ENCODE measurements around the gene MT1G.
A peak's percentile ranks its signal among the peaks of the same experiment; 100 is the strongest.

Gene MT1G

GRCh38 chr16:56691885-56692284, 24.0 kb upstream of the MT1G start:
- Mint-ChIP-seq H3K27me3 (no peaks in the 10 kb centered on the region), H3K36me3 (no peaks in the 10 kb centered on the region), H3K4me1 (no peaks in the 10 kb centered on the region), H3K4me3 (no peak overlapping the region), H3K9me3 (no peaks in the 10 kb centered on the region), H3K27ac (no peak overlapping the region)

GRCh38 chr16:56690420-56691122, 22.7 kb upstream of the MT1G start:
- no peaks in the 10 kb centered on the region for H3K4me1 Mint-ChIP-seq
- peaks cover 3% of the 10 kb centered on the region for H3K36me3 Mint-ChIP-seq
- no peaks in the 10 kb centered on the region for H3K9me3 Mint-ChIP-seq
- no peaks in the 10 kb centered on the region for H3K27me3 Mint-ChIP-seq
- H3K27ac Mint-ChIP-seq, result peak overlapping the region; percentile 6
- H3K4me3 Mint-ChIP-seq, result no peak overlapping the region

DNA sequence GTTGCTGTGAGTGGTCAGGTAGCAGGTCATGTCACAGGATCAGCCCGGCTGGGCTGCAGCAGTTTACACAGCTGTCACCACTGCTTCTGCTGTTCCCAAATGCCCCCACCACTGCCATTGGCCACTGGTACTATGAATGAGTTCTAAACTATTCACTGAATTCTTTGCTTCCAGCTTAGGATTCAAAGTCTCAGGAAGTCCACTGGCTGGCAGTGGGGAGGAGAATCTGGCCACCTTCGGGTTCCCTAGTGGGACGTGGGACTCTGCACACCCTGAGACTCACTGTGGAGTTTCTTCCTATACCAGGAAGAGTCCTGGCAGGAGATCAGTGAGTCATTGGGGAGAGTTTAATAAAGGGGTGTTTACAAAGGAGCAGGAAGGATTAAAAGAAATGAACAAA, 21.3 kb upstream of the MT1G start:
- Mint-ChIP-seq H3K36me3 (peaks cover 6% of the 10 kb centered on the region), H3K27me3 (no peaks in the 10 kb centered on the region), H3K4me3 (no peak overlapping the region), H3K9me3 (no peaks in the 10 kb centered on the region), H3K27ac (no peak overlapping the region), H3K4me1 (peaks cover 3% of the 10 kb centered on the region)

DNA sequence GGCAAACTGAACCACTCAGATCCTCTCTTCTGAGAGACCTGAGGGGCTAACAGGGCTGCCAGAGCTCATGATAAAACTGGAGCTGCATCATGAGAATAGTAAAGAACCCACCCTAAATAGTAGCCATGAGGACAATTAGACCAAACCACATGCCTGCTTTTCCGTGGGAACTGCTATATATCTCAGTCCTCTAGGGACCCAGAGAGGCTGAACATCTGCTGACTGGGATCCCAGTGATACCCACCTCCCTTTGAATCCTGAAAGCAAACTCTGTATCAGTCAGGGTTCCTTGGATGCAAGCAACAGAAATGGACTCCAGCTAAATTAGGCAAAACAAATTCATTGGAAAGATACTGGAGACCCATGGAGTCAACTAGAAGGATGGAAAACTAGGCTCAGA, 20.9 kb upstream of the MT1G start:
- Mint-ChIP-seq H3K4me1 (peaks cover 7% of the 10 kb centered on the region), H3K4me3 (no peak overlapping the region), H3K27me3 (no peaks in the 10 kb centered on the region), H3K36me3 (peaks cover 6% of the 10 kb centered on the region), H3K9me3 (no peaks in the 10 kb centered on the region), H3K27ac (no peak overlapping the region)

DNA sequence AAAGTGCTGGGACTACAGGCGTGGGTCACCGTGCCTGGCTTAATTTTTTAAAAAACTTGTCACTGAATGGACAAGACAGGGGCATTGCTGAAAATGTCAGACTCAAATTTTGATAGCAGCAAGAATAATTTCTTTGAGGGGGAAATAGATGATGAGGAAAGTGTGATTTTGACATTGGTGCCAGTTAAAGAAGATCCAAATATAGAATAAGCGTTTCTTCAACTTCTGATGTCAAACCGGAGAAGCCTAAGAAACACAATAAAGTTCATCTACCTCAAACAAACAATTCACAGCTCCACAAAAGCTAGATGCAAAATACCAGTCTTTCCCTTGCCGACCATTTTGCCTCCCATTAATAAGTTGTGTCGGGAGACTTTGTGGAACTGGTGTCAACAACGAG, 18.9 kb upstream of the MT1G start:
- Mint-ChIP-seq H3K9me3 (no peaks in the 10 kb centered on the region), H3K36me3 (peaks cover 6% of the 10 kb centered on the region), H3K4me3 (no peak overlapping the region), H3K27me3 (no peaks in the 10 kb centered on the region), H3K4me1 (peaks cover 15% of the 10 kb centered on the region), H3K27ac (no peak overlapping the region)

- H3K4me3 Mint-ChIP-seq, result no peak overlapping the region
- peaks cover 6% of the 10 kb centered on the region for H3K36me3 Mint-ChIP-seq
- no peak overlapping the region for H3K27ac Mint-ChIP-seq
These were observed 17.2 kb upstream of the MT1G start for GRCh38 chr16:56684926-56685590.

DNA sequence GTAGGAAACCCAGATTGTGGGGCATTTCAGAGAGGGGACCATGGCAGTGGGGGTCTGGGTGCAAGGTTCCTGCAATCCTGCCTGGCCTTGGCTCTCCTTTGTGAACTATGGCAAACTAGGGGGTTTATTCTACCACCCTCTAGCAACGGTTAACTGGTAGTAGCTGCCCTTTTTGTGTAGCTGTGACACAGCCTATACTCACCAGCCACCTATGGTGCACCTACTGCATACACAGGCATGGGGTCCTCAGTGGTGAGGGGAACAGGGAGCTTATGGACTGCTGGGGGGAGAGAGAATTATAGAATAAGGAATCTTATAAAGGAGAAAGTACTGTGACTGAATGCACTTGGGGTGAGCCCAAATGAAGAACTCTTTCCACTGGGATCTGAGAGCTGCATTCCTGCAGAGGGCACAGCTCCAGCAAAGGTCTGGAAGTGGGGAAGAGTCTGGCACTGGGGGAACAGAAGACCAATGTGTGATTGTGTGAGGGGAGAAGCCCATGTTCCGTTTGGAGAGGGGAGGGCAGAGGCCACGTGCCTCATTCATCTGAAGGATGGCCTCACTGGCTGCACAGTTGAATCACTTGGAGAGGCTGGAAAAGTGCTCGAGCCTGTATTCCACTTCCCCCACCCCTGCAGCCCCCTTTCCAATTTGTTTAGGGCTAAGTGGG, 16.5 kb upstream of the MT1G start:
- Mint-ChIP-seq H3K27ac (no peak overlapping the region), H3K4me1 (peaks cover 21% of the 10 kb centered on the region), H3K27me3 (no peaks in the 10 kb centered on the region), H3K9me3 (no peaks in the 10 kb centered on the region), H3K4me3 (peak overlapping the region; percentile 97), H3K36me3 (peaks cover 6% of the 10 kb centered on the region)

More at GRCh38 chr16:56684926-56685590, 17.2 kb upstream of the MT1G start:
- H3K9me3 Mint-ChIP-seq, result no peaks in the 10 kb centered on the region
- H3K4me1 Mint-ChIP-seq, result peaks cover 21% of the 10 kb centered on the region
- H3K27me3 Mint-ChIP-seq, result no peaks in the 10 kb centered on the region

DNA sequence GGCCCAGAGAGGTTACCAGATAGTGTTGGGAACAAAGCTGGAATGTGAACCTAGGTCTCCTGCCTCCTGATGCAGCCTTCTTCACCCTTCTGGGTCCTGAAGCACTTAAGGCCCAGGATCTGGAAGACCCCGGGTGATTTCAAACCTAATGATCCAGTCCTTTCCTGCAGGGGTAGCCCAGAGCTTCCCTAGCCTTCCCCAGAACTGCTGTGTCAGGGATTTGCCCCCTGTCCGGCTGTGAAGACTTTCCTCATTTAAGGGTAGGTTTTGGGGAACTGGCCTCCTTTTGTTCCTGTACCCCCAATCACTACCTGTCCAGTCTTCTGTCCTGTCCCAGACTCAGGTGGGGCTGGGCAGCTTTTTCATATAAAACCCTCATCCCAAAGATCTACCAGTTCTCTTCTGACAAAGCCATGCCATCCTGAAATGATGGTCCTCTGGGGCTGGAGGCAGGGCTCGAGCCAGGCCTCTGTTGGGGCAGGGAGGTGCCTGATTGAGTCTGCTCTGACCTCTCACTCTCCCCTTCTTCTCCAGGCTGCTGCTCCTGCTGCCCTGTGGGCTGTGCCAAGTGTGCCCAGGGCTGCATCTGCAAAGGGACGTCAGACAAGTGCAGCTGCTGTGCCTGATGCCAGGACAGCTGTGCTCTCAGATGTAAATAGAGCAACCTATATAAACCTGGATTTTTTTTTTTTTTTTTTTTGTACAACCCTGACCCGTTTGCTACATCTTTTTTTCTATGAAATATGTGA, 15.7 kb upstream of the MT1G start:
- Mint-ChIP-seq H3K27ac (no peak overlapping the region), H3K4me1 (peaks cover 21% of the 10 kb centered on the region), H3K4me3 (peak overlapping the region; percentile 97), H3K36me3 (peaks cover 6% of the 10 kb centered on the region), H3K9me3 (no peaks in the 10 kb centered on the region), H3K27me3 (no peaks in the 10 kb centered on the region)

DNA sequence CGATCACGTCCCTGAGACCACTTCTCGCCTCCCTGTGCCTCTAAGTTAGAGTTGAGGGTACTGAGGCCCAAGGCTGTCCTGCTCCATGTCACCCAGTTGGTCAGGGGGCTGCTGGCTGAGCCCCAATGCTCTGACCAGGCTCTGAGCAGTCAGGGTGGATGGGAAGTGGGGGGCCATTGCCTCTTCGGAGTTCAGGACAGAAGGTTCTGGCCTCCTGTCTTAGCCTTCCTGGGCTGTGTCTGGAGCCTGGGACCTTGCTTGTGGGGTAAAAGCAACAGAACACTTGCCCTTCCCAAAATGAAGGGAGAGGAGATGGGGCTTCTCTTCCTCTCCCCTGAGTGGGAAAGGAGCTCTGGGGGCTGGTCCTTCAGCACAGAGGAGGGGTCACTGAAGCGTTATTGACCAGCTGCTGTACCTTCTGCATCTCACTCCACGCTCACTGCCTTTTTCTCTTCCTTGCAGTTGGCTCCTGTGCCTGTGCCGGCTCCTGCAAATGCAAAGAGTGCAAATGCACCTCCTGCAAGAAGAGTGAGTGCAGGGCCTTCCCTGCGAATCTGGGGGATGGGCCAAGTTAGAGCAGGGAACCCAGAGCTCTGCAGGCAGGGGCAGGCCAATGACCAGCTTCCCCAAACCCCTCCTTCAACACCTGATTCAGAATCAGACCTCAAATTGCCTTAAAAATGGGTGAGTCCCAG, 15.0 kb upstream of the MT1G start:
- Mint-ChIP-seq H3K27me3 (no peaks in the 10 kb centered on the region), H3K27ac (peak overlapping the region; percentile 94), H3K4me1 (peaks cover 21% of the 10 kb centered on the region), H3K4me3 (peak overlapping the region; percentile 97), H3K36me3 (peaks cover 6% of the 10 kb centered on the region), H3K9me3 (no peaks in the 10 kb centered on the region)

DNA sequence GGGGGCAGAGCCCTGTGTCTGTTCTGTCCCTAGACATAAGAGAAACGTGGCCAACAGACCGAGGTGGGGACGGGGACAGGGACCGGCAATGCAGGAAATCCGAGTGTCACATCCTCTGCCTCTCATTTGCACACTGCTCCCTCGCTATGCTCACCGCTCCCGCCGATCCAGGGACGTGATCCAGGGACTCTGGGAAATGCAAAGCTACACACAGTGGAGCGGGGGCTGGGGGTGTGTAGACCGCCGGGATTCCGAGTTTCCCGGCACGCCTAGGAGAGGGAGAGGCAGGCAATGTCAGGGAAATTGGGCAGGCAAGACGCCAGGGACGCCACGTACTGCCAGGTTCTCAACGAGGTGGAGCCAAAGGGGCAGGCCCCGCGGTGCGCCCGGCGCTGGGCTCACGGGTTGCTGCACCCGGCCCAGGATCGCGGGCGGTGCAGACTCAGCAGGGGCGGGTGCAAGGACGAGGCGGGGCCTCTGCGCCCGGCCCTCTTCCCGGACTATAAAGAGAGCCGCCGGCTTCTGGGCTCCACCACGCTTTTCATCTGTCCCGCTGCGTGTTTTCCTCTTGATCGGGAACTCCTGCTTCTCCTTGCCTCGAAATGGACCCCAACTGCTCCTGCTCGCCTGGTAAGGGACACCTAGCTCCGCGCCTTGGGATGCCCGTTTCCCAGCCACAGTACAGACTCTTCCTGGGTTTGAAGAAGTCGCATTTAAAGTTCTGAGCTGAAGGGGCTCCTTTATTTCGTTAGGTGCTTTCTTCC, 14.3 kb upstream of the MT1G start, which contains the start of gene MT1X:
Gene MT1X (plus strand): TSS at position 532 of the 764 bp plus-strand sequence. CDS start 71 bp downstream, at position 603.
- H3K4me1 Mint-ChIP-seq, result peaks cover 21% of the 10 kb centered on the region
- H3K4me3 Mint-ChIP-seq, result peak within 1 kb of the TSS; percentile 97
- peaks cover 6% of the 10 kb centered on the region for H3K36me3 Mint-ChIP-seq
- no peaks in the 10 kb centered on the region for H3K9me3 Mint-ChIP-seq
- H3K27ac Mint-ChIP-seq, result peak within 1 kb of the TSS; percentile 94
- no peaks in the 10 kb centered on the region for H3K27me3 Mint-ChIP-seq

GRCh38 chr16:56679818-56680217, 12.0 kb upstream of the MT1G start:
- Mint-ChIP-seq H3K4me3 (no peak overlapping the region), H3K4me1 (peaks cover 27% of the 10 kb centered on the region), H3K36me3 (peaks cover 3% of the 10 kb centered on the region), H3K27me3 (no peaks in the 10 kb centered on the region), H3K27ac (no peak overlapping the region), H3K9me3 (no peaks in the 10 kb centered on the region)

DNA sequence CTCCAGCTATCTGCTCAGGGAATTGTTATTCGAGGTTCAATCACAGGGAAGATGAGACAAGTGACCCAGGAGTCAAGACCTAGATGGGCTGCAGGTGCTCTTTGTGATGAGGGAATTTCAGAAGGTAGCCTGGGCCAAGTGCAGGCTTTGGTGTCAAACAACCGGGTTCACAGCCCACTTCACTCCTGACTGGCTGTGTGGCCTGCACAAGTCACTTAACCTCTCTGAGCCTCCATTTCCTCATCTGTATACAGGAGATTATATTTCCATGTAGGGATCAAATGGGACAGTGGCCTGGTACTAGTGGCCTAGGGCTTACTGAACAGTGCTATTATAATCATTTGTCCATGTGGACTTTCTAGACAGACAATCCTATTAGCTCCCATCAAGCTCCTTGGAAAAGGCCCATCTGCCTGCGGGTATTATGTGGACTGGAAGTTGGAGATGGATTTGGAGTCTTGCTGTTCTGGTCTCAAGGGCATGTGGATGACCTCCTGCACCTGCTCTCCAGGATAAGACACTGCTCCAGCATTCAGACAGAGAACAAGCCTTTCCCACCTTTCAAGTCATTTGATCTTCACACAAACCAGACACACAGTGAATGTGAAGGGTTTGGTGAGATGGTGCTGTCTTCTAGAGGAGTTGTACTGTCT, 11.3 kb upstream of the MT1G start:
- H3K9me3 Mint-ChIP-seq, result no peaks in the 10 kb centered on the region
- H3K27me3 Mint-ChIP-seq, result no peaks in the 10 kb centered on the region
- no peak overlapping the region for H3K27ac Mint-ChIP-seq
- H3K36me3 Mint-ChIP-seq, result no peaks in the 10 kb centered on the region
- peaks cover 26% of the 10 kb centered on the region for H3K4me1 Mint-ChIP-seq
- H3K4me3 Mint-ChIP-seq, result no peak overlapping the region

DNA sequence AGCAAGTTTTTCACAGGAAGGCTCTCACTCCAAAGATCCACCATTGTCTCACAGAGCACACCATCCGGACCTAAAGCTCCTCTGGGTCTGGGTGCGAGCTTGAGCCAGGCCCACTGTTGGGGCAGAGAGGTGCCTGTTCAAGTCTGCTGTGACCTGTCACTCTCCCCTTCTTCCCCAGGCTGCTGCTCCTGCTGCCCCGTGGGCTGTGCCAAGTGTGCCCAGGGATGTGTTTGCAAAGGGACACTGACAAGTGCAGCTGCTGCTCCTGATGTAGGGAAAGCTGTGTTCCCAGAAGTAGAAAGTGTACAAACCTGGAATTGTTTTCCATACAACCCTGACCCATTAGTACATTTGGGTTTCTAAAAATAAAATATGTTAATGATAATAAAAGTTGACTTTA, 9.6 kb upstream of the MT1G start:
- H3K27me3 Mint-ChIP-seq, result peaks cover 3% of the 10 kb centered on the region
- no peaks in the 10 kb centered on the region for H3K9me3 Mint-ChIP-seq
- H3K36me3 Mint-ChIP-seq, result no peaks in the 10 kb centered on the region
- H3K27ac Mint-ChIP-seq, result no peak overlapping the region
- H3K4me1 Mint-ChIP-seq, result peaks cover 18% of the 10 kb centered on the region
- no peak overlapping the region for H3K4me3 Mint-ChIP-seq

DNA sequence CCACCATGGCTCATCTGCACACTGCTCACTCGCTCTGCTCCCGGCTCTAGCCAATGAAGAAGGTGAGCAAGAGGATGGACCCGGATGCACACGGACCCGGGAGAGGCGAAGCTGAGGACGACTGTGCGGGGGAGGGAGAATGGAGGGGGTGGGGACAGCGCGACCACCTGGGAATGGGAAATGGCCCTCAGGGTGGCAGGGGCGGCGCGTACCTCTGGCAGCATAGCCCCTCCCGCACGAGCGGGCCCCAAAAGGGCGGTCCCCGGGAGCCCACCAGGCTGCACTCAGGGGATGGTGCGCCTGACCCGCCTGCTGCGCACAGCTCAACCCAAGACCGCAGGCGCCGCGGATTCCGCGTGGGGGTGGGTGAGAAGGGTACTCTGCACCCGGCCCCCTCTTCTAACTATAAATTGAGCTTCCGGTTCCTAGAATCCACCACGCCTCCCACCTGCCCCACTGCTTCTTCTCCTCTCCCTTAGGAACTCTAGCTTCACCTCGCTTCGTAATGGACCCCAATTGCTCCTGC, 7.9 kb upstream of the MT1G start:
- Mint-ChIP-seq H3K4me1 (peaks cover 10% of the 10 kb centered on the region), H3K36me3 (no peaks in the 10 kb centered on the region), H3K4me3 (peak overlapping the region; percentile 78), H3K9me3 (no peaks in the 10 kb centered on the region), H3K27me3 (peaks cover 11% of the 10 kb centered on the region), H3K27ac (peak overlapping the region; percentile 41)
